Nephron (organoid): ENCODE measurements around the gene EPHA2.
A peak's percentile ranks its signal among the peaks of the same experiment; 100 is the strongest.

ENCODE experiments used
- H3K27ac Mint-ChIP-seq, 3 experiments: 2 replicates each; pipeline ENCODE4 v1.8.0; 2020; ENCODE audit warnings: mixed read lengths in 3 of 3, mild to moderate bottlenecking in 2 of 3, moderate library complexity in 1 of 3
- H3K27me3 Mint-ChIP-seq: 2 replicates; pipeline ENCODE4 v1.8.0; 2021; ENCODE audit warnings: low read depth, mild to moderate bottlenecking, moderate library complexity, mixed read lengths
- H3K36me3 Mint-ChIP-seq: 2 replicates; pipeline ENCODE4 v1.8.0; 2020; ENCODE audit warnings: low read depth, mixed read lengths
- H3K4me1 Mint-ChIP-seq: 2 replicates; pipeline ENCODE4 v1.8.0; 2020; ENCODE audit warnings: mixed read lengths
- H3K4me3 Mint-ChIP-seq, 3 experiments: 2 replicates each; pipeline ENCODE4 v1.8.0; 2020; ENCODE audit warnings: mild to moderate bottlenecking in 3 of 3, mixed read lengths in 3 of 3, moderate library complexity in 2 of 3
- H3K9me3 Mint-ChIP-seq: 2 replicates; pipeline ENCODE4 v1.8.0; 2020; ENCODE audit warnings: mixed read lengths
- TF ChIP-seq, protein P1 (sequence below), 3 experiments: fragments of 200-600 bp; sonication (generic); IDR thresholded peaks; one replicate each; pipeline ENCODE4 v1.5.0; 2021; ENCODE audit warnings: antibody characterized with exemption in 3 of 3; ENCODE audit not compliant: unreplicated experiment in 3 of 3

EPHA2 gene

DNA sequence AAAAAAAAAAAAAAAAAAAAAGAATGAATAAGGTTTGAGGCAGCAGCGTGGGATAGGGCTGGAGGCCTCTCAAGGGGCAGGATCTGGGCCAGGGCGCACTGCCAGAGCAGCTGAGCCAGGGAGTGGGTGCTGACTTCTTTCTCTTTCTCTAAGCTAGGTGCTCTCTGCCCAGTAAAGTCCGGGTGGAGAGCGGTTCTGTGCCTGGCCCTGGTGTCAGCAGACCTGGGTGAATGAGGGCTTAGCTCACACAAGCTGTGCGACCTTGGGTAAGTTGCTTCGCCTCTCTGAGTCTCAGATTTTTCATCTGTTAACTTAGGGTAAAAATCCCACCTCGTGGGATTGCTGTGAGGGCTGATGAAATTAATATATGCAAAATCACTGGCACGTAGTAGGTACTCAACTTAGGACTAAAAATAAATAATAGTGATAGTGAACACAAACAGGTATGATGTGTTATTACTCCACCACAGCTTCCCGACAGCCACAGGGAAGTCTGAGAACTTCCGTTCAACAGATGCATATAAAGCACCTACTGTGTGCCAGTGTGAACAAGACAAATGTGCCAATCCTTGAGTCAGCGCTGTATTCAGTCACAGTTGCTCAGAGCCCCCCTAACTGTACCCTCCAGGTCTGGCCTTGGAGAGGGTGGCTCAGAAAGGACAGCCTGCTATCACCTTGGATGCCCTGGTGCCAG, 80.4 kb downstream of the EPHA2 start:
- peak overlapping the region in 2 of 3 experiments; percentile 31 to 57 for H3K4me3 Mint-ChIP-seq
- no peak overlapping the region for H3K27ac Mint-ChIP-seq
- TF ChIP-seq, protein P1, sequence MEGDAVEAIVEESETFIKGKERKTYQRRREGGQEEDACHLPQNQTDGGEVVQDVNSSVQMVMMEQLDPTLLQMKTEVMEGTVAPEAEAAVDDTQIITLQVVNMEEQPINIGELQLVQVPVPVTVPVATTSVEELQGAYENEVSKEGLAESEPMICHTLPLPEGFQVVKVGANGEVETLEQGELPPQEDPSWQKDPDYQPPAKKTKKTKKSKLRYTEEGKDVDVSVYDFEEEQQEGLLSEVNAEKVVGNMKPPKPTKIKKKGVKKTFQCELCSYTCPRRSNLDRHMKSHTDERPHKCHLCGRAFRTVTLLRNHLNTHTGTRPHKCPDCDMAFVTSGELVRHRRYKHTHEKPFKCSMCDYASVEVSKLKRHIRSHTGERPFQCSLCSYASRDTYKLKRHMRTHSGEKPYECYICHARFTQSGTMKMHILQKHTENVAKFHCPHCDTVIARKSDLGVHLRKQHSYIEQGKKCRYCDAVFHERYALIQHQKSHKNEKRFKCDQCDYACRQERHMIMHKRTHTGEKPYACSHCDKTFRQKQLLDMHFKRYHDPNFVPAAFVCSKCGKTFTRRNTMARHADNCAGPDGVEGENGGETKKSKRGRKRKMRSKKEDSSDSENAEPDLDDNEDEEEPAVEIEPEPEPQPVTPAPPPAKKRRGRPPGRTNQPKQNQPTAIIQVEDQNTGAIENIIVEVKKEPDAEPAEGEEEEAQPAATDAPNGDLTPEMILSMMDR (IDR thresholded peaks at IDR 0.05; ENCODE audit: unreplicated experiment in 3 of 3): no peak
- no peaks in the 10 kb centered on the region for H3K36me3 Mint-ChIP-seq
- H3K9me3 Mint-ChIP-seq: peaks cover 3% of the 10 kb centered on the region
- H3K4me1 Mint-ChIP-seq: peaks cover 29% of the 10 kb centered on the region
- H3K27me3 Mint-ChIP-seq: peaks cover 25% of the 10 kb centered on the region
